NB4 (cell line): ENCODE data around the gene NUFIP2.

ENCODE experiments used
- MYC ChIP-seq: IDR thresholded peaks from 2 replicates; pipeline ENCODE4 v1.6.1; 2011; ENCODE audit warnings: low read depth, low read length
- POLR2A ChIP-seq: IDR thresholded peaks from 2 replicates; pipeline ENCODE4 v1.6.1; 2011; ENCODE audit warnings: mild to moderate bottlenecking; ENCODE audit not compliant: insufficient read length; ENCODE audit errors: extremely low read depth
- TF ChIP-seq, protein P1 (sequence below): IDR thresholded peaks from one replicate; pipeline ENCODE4 v1.5.1; 2012; ENCODE audit warnings: low read depth, low read length
- TF ChIP-seq, protein P2 (sequence below): IDR thresholded peaks from 2 replicates; pipeline ENCODE4 v1.6.1; 2011; ENCODE audit warnings: low read depth, low read length

DNA sequence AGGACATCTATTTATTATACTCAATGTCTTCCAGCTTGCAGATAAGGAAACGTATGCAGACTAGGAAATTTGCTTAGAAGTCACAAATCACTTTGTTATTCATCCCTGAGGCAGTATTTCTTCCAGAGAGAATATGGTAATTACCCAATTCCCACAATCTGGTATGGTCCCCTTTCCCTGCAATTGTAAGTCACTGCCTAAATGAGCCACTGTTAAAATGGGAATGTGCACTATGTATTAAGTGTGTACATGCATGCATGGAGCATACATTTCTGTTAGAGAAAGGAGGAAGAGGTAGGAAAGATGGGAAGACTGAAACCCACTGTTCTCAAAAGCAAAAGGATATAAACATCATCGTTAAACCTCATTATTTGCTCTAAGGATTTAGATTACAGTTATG, 10.0 kb downstream of the NUFIP2 start:
- TF ChIP-seq, protein P1, sequence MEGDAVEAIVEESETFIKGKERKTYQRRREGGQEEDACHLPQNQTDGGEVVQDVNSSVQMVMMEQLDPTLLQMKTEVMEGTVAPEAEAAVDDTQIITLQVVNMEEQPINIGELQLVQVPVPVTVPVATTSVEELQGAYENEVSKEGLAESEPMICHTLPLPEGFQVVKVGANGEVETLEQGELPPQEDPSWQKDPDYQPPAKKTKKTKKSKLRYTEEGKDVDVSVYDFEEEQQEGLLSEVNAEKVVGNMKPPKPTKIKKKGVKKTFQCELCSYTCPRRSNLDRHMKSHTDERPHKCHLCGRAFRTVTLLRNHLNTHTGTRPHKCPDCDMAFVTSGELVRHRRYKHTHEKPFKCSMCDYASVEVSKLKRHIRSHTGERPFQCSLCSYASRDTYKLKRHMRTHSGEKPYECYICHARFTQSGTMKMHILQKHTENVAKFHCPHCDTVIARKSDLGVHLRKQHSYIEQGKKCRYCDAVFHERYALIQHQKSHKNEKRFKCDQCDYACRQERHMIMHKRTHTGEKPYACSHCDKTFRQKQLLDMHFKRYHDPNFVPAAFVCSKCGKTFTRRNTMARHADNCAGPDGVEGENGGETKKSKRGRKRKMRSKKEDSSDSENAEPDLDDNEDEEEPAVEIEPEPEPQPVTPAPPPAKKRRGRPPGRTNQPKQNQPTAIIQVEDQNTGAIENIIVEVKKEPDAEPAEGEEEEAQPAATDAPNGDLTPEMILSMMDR, result no peak
- TF ChIP-seq POLR2A, result no peak
- no peak for TF ChIP-seq MYC
- TF ChIP-seq, protein P2, sequence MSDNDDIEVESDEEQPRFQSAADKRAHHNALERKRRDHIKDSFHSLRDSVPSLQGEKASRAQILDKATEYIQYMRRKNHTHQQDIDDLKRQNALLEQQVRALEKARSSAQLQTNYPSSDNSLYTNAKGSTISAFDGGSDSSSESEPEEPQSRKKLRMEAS, result no peak
